HG02943 (cell line): ENCODE results near the gene STMN3.
"Not testable (repeated sequence)": the region's sequence is repeated elsewhere in the genome, so short reads cannot be mapped to it uniquely, and the experiment has no call there.

ENCODE experiments used
- ATAC-seq: cut with Tn5 transposase; IDR thresholded peaks from one replicate; pipeline ENCODE4 v1.9.1; 2021; ENCODE audit warnings: mild to moderate bottlenecking, low read depth, moderate library complexity; ENCODE audit not compliant: unreplicated experiment

STMN3 gene

DNA sequence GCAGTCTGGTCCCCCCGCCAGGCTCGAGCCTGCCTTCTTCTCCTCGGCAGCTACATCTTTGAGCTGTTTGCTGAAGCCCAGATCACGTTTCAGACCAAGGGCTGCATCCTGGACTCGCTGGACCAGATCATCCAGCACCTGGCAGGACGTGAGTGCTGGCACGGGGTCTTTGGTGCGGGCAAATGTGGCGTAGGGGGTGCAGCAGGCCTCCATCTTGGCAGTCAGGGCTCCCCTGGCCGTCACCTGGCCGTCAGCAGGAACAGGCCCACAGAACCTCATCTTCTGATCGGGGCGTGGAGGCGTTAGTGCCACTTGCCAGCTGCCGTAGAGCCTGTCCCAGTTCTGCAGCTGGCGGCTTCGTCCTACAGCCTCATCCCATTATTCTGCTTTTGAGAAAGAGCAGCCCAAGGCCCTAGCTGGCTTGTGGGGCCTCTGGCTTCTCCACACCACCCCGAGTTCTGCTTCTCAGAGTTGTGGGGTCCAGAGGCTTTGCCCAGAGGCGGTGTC is 26.6 kb upstream of the STMN3 start:
- ATAC-seq, result no peak

- no peak for ATAC-seq
Observed at GRCh38 chr20:63678667-63679465, 25.6 kb upstream of the STMN3 start.

- no peak for ATAC-seq
Observed at GRCh38 chr20:63678071-63678470, 24.8 kb upstream of the STMN3 start.

DNA sequence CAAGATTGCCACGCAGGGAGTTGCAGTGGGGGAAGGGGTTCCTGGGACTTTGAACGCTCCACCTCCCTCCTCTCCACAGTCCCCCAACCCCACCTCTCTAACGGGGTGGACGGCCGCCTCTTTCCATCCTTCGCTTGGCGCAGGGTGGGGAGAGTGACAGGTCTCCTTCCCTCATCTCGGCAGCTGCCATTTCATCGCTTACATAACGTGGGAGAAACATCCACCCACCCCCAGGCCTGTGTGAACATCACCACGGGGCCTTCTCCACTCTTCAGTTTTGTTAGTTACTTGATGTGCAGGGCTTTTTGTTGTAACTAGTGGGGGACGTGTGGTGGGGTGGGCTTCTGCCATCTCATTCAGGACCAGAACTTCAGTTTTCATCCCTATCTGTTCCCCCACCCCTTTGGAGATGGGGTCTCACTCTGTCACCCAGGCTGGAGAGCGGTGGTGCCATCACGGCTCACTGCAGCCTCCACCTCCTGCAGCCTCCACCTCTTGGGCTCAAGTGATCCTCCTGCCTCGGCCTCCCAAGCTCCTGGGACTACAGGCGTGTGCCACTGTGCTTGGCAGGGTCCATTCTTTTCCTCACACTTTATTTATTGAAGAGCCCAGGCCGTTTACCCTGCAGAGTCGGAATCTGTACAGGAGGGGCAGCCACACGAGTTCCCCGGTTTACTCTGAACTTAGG is 22.6 kb upstream of the STMN3 start:
- ATAC-seq, result no peak

GRCh38 chr20:63673951-63674350 is 20.7 kb upstream of the STMN3 start:
- ATAC-seq, result no peak

- no peak for ATAC-seq
Observed at GRCh38 chr20:63672666-63673065, 19.4 kb upstream of the STMN3 start.

- not testable (repeated sequence) for ATAC-seq
Observed at GRCh38 chr20:63671695-63672094, 18.5 kb upstream of the STMN3 start.

DNA sequence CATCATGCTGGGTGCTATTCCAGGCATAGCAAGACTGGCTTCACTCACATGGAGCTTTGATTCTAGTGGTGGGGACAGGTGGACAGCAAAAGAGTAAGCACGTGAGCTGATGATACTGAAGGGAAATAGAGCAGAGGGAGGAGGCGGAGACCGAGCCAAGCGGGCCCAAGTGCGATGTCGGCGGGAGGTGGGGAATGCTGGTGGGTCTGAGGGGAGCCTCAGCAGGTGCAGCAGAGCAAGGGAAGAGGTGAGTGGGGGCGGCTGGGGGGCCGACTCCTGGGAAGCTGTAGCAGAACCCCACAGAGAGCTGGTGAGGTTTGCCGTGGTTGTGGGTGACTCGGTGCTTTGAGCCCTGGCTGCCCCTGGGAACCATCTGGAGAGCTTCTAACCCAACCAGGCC is 15.1 kb upstream of the STMN3 start:
- ATAC-seq, result no peak

DNA sequence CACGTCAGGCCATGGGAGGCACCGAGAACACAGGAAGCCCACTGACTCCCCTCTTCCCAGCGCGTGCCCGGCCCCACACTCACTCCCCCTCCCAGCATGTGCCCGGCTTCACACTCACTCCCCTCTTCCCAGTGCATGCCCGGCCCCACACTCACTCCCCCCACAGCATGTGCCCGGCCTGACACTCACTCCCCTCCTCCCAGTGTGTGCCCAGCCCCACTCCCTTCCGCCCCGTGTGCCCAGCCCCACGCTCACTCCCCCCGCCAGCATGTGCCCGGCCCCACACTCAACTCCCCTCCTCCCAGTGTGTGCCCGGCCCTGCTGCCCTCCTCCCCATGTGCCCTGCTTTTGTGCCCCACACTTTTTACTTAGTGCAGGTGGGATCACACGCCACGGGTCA is 14.6 kb upstream of the STMN3 start:
- no peak for ATAC-seq

- no peak for ATAC-seq
Observed at GRCh38 chr20:63665708-63666107, 12.5 kb upstream of the STMN3 start.

DNA sequence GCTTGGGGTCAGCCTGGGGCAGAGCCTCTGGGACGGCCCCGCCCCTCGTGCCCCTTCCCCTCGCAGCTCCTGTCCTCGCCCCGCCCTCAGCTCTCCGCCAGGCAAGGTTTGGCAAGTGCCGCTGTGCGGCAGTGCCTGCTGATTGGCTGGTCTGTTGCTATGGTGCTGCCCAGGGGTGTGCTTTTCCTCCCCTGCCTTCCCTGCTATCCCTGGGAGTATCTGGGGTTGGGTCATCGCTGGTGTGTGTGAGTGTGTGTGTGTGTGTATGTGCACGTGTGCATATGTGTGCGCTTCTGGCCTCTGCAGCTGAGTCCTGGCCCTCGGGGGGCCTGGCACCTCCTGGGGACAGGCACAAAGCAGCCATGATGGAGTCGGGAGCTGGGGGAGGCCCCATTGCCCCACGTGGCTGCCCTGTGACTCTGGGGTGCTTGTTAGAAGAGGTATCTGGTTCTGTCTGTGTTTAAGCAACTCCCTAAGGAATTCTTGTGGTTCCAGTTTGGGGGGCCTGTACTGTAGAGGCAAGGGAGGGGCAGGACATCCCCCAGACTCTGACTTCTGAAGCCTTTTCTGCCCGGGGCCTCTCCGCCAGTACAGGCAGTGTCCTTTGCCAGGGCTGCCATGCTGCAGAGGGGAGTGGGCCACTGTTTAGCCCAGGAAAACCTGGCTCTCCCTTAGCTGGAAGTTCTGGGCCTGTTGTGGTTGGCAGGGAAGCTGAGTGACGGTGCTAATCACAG is 11.8 kb upstream of the STMN3 start:
- ATAC-seq, result no peak

GRCh38 chr20:63664143-63664851 is 11.1 kb upstream of the STMN3 start:
- no peak for ATAC-seq

DNA sequence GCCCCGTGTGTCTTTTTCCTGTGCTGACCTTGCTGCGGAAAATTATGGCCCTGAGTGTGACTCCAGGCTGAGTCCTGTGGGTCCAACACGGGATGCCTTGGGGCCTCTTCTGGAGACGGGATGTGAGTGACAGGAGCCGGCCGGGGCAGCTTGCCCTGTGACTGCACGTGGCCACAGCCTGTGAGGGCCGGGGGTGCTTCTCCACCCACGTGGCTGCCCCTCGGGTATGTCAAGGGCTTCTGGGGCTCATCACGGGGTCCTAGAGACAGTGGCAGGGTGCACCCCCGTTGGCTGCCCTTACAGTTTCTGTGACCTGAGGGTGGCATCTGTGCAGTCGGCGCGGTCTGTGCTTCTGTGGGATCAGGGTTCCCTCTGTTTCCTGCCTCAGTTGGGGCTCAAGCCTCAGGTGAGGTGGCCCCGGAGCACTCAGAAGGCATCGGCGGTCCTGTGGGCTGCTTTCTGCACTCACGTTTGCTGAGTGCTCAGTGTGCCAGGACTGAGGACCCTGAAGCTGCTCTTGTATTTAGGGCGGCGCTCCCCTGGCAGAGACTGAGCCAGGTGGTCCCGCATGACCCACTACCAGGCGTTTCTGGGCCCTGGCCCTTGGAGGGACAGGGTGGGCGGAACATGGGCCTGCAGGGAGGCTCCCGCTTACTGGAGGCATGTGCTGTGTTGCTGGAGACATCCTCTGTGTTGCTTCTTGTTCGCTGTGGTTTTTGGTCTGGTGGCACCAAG is 10.3 kb upstream of the STMN3 start:
- no peak for ATAC-seq

DNA sequence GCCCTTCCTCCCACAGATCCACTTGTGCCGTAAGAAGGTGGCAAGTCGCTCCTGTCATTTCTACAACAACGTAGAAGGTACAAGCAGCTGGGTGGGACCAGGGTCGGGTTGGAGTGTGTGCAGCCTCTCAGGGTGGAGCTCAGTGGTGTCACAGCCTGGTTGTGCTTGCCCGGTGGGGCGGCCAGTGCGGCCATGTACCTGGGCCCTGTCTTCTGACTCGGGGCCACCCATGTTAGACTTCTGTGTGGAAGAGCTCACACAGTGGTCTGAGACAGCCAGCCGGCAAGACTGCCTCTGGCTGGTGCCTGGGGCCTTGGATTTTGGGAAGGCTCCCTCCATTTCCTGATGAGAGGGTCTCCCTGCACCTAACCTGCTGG is 9.6 kb upstream of the STMN3 start:
- ATAC-seq, result no peak

- no peak for ATAC-seq
Observed at GRCh38 chr20:63661959-63662812, 9.0 kb upstream of the STMN3 start.

- ATAC-seq, result no peak
Observed at GRCh38 chr20:63661108-63661507, 7.9 kb upstream of the STMN3 start.

DNA sequence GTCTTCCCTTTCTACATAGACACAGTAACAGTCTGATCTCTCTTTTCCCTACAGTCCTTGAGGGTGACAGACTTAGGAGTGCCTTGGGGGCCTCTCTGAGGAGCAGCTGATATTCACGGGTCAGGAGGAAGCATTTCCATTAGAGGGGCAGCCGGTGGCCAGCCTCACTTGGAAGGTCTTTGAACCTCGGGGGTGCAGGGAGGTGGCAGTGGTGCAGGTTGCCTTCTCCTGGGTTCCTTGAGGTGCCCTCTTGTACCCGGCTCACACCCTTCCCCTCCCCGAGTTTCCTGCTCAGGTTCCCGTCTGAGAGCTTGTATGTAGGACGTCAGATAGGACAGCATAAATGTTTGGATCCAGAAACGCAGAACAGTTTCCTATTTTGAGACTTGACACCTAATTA is 7.4 kb upstream of the STMN3 start:
- ATAC-seq, result no peak

DNA sequence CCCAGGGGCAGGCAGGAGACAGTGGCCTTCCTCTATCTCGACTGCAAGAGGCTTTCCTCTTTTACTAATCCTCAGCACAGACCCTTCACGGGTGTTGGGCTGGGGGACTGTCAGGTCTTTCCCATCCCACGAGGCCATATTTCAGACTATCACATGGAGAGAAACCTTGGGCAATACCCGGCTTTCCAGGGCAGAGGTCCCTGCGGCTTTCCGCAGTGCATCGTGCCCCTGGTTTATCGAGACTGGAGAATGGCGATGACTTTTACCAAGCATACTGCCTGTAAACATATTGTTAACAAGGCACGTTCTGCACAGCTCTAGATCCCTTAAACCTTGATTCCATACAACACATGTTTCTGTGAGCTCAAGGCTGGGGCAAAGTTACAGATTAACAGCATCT is 7.0 kb upstream of the STMN3 start:
- not testable (repeated sequence) for ATAC-seq

DNA sequence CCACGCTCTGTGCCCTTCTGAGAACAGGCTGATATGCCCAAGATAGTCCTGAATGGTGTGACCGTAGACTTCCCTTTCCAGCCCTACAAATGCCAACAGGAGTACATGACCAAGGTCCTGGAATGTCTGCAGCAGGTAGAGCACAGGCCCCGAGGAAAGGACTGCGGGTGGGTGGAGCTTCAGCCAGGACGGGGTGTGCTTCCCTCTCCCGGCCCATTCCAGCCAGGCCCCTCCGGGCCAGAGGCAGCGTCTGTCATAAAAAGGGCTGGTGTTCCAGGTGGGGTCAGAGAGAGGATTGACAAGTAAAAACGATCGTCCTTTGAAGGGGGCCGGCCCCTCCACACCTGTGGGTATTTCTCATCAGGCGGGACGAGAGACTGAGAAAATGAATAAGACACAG is 6.1 kb upstream of the STMN3 start:
- no peak for ATAC-seq
